Panc1 (cell line): ENCODE results near the gene CTAGE1. TPM values are rescaled to one million over a fixed set of nuclear protein-coding genes. Genes with fewer than 3 reads are reported as not detected.
"Not testable (repeated sequence)": the region's sequence is repeated elsewhere in the genome, so short reads cannot be mapped to it uniquely, and the experiment has no call there.

Experiments
- ATAC-seq: fragments of 200-7000 bp; cut with Tn5 transposase; 2 replicates; pipeline ENCODE4 v1.9.1; 2020; ENCODE audit warnings: mild to moderate bottlenecking, moderate library complexity
- BruUV-seq: library from RNA; stranded (reverse); fragments of 400-500 nt; replicated peaks from 2 replicates; lab custom pipeline; 2021; lab: Mats Ljungman, UMichigan
- CTCF ChIA-PET: fragments of 300-600 bp; sonication (Branson Sonifier 250); formaldehyde crosslinking; loops from one replicate; lab custom pipeline; 2022; ENCODE audit warnings: antibody characterized with exemption; lab: Charles Lee
- POLR2A ChIA-PET: fragments of 300-600 bp; sonication (Branson Sonifier 250); formaldehyde crosslinking; loops from one replicate; lab custom pipeline; 2022; ENCODE audit warnings: antibody characterized with exemption; lab: Charles Lee
- DNase-seq: peaks from one replicate; pipeline ENCODE4 v3.0.0-alpha.2; 2010; ENCODE audit warnings: low read depth, low spot score
- H3K27ac ChIP-seq: 2 replicates; pipeline ENCODE4 v1.5.1; 2011; ENCODE audit warnings: mild to moderate bottlenecking, low read length, inconsistent platforms
- H3K27me3 ChIP-seq: fragments of 200-500 bp; sonication (Bioruptor generic); 2 replicates; pipeline ENCODE4 v1.6.0; 2014; ENCODE audit warnings: low read length, inconsistent platforms; ENCODE audit not compliant: control insufficient read depth, insufficient read depth
- H3K36me3 ChIP-seq: fragments of 200-500 bp; sonication (Bioruptor generic); 2 replicates; pipeline ENCODE4 v1.5.1; 2014; ENCODE audit warnings: inconsistent platforms, mild to moderate bottlenecking, low read length, moderate library complexity; ENCODE audit not compliant: control insufficient read depth, insufficient read depth
- H3K4me1 ChIP-seq: 2 replicates; pipeline ENCODE4 v1.5.1; 2011; ENCODE audit warnings: inconsistent platforms, mild to moderate bottlenecking, low read length, moderate library complexity; ENCODE audit not compliant: control insufficient read depth, insufficient read depth
- H3K4me3 ChIP-seq, 2 experiments: 2 replicates each; pipeline ENCODE4 v1.5.1; 2011 to 2012; ENCODE audit warnings: low read depth in 2 of 2, low read length in 2 of 2, mild to moderate bottlenecking in 2 of 2, inconsistent platforms in 1 of 2, moderate library complexity in 1 of 2
- H3K9me3 ChIP-seq: fragments of 200-500 bp; sonication (Bioruptor generic); 2 replicates; pipeline ENCODE4 v1.5.1; 2014; ENCODE audit warnings: low read depth, mild to moderate bottlenecking, inconsistent platforms, low read length, moderate library complexity; ENCODE audit not compliant: control insufficient read depth, insufficient read depth
- POLR2AphosphoS5 ChIP-seq: IDR thresholded peaks from 2 replicates; pipeline ENCODE4 v1.6.1; 2012; ENCODE audit warnings: mild to moderate bottlenecking, low read depth, low read length, moderate library complexity
- REST ChIP-seq, 2 experiments: IDR thresholded peaks; 2 replicates each; pipeline ENCODE4 v1.6.1; 2011 to 2012; ENCODE audit warnings: low read depth in 2 of 2, control low read depth in 1 of 2, low read length in 1 of 2, mild to moderate bottlenecking in 1 of 2, moderate library complexity in 1 of 2; ENCODE audit not compliant: insufficient read depth in 1 of 2
- SIN3A ChIP-seq: IDR thresholded peaks from 2 replicates; pipeline ENCODE4 v1.6.1; 2012; ENCODE audit warnings: low read depth, mild to moderate bottlenecking, low read length, moderate library complexity, borderline replicate concordance; ENCODE audit not compliant: insufficient read depth
- TCF7L2 ChIP-seq: IDR thresholded peaks from 2 replicates; pipeline ENCODE4 v1.6.1; 2011; ENCODE audit warnings: mild to moderate bottlenecking, low read depth, low read length, inconsistent platforms
- in situ Hi-C: cut with HindIII; loops from 2 replicates; pipeline ENCODE4 v1.10.0; 2016; ENCODE audit warnings: low sequenced_read_pairs, low pct_unique_long_range_greater_than_20kb
- intact Hi-C: fragments of 100-400 bp; cut with micrococcal nuclease; formaldehyde crosslinking; loops from one replicate; pipeline ENCODE4 v1.10.0; 2022; ENCODE audit not compliant: unreplicated experiment
- total RNA-seq: library from RNA; stranded (reverse); gene quantifications from one replicate; pipeline ENCODE4 v1.2.1, GENCODE V29; 2021; ENCODE audit not compliant: unreplicated experiment
- TF ChIP-seq, protein P1 (sequence below): fragments of 450-650 bp; IDR thresholded peaks from 2 replicates; pipeline ENCODE4 v1.5.1; 2017; ENCODE audit warnings: mild to moderate bottlenecking

Gene CTAGE1
- total RNA-seq, 1 experiment from 2014 or later = not detected

- CTCF ChIA-PET = interaction anchor here (0.6 kb wide), 1 partner anchor 15 kb away, joined by 3 read pairs; no protein-coding TSS in a partner anchor
- DNase-seq = no peak
- intact Hi-C loops = no loop called here
- Histone ChIP-seq H3K36me3 (no peaks in the 10 kb centered on the region), H3K27me3 (0 out of 2 replicates have a peak, but pooled peaks cover 2% of the 10 kb centered on the region), H3K9me3 (no peaks in the 10 kb centered on the region), H3K4me1 (no peaks in the 10 kb centered on the region; the same call in 1 of the 2 replicates), H3K27ac (no peak overlapping the region), H3K4me3 (0 out of 4 replicates have a peak overlapping the region, but pooled peaks of 1 of the 2 experiments have one; percentile 4)
- no peak for TF ChIP-seq REST (IDR thresholded peaks at IDR 0.05; ENCODE audit: insufficient read depth in 1 of 2, low read depth in 2 of 2, low read length in 1 of 2)
- TF ChIP-seq POLR2AphosphoS5 = no peak
- TF ChIP-seq, protein P1, sequence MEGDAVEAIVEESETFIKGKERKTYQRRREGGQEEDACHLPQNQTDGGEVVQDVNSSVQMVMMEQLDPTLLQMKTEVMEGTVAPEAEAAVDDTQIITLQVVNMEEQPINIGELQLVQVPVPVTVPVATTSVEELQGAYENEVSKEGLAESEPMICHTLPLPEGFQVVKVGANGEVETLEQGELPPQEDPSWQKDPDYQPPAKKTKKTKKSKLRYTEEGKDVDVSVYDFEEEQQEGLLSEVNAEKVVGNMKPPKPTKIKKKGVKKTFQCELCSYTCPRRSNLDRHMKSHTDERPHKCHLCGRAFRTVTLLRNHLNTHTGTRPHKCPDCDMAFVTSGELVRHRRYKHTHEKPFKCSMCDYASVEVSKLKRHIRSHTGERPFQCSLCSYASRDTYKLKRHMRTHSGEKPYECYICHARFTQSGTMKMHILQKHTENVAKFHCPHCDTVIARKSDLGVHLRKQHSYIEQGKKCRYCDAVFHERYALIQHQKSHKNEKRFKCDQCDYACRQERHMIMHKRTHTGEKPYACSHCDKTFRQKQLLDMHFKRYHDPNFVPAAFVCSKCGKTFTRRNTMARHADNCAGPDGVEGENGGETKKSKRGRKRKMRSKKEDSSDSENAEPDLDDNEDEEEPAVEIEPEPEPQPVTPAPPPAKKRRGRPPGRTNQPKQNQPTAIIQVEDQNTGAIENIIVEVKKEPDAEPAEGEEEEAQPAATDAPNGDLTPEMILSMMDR = no peak
- TF ChIP-seq SIN3A = no peak
- TF ChIP-seq TCF7L2 = no peak
- POLR2A ChIA-PET = no interaction called here
- in situ Hi-C loops = no loop called here
- peak; percentile 51; the same call in 1 of the 2 replicates for ATAC-seq
- BruUV-seq = no TSS peak
Observed at GRCh38 chr18:22451796-22452195, 34.1 kb upstream of the CTAGE1 start.

- intact Hi-C loops, H3K36me3 ChIP-seq, H3K27ac ChIP-seq, ATAC-seq, BruUV-seq, DNase-seq, H3K4me1 ChIP-seq, POLR2A ChIA-PET, H3K27me3 ChIP-seq, H3K4me3 ChIP-seq, H3K9me3 ChIP-seq, in situ Hi-C loops: not testable (repeated sequence)
- CTCF ChIA-PET = interaction anchor here (0.6 kb wide), 1 partner anchor 505 kb away, joined by 3 read pairs; no protein-coding TSS in a partner anchor
Observed at GRCh38 chr18:22450766-22451165, 33.1 kb upstream of the CTAGE1 start.

DNA sequence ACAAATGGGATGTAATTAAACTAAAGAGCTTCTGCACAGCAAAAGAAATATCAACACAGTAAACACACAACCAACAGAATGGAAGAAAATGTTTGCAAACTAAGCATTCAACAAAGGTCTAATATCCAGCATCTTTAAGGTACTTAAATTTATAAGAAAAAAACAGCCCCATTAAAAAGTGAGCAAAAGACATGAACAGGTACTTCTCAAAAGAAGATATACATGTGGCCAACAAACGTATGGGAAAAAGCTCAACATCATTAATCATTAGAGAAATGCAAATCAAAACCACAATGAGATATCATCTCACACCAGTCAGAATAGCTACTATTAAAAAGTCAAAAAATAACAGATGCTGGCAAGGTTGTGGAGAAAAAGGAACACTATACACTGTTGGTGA is 32.6 kb upstream of the CTAGE1 start:
- intact Hi-C loops, H3K4me3 ChIP-seq, H3K36me3 ChIP-seq, H3K4me1 ChIP-seq, in situ Hi-C loops, BruUV-seq, POLR2A ChIA-PET, DNase-seq, ATAC-seq, H3K27me3 ChIP-seq, H3K27ac ChIP-seq, H3K9me3 ChIP-seq: not testable (repeated sequence)
- CTCF ChIA-PET = interaction anchor here (0.6 kb wide), 1 partner anchor 505 kb away, joined by 3 read pairs; no protein-coding TSS in a partner anchor

DNA sequence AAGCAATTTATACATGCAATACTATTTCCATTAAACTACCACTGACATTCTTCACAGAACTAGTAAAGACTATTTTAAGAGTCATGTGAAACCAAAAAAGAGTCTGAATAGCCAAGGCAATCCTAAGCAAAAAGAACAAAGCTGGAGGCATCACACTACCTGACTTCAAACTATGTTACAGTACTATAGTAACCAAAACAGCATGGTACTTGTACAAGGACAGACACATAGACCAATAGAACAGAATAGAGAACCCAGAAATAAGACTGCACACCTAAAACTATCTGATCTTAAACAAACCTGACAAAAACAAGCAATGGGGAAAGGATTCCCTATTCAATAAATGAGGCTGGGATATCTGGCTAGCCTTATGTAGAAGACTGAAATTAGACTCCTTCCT is 32.0 kb upstream of the CTAGE1 start:
- H3K4me3 ChIP-seq, DNase-seq, H3K27ac ChIP-seq, CTCF ChIA-PET, H3K9me3 ChIP-seq, ATAC-seq, BruUV-seq, H3K36me3 ChIP-seq, H3K27me3 ChIP-seq, H3K4me1 ChIP-seq, in situ Hi-C loops, POLR2A ChIA-PET: not testable (repeated sequence)
- intact Hi-C loops = loop anchor here (5.0 kb wide), 1 partner anchor 253 kb away; no protein-coding TSS in a partner anchor
